H1 (cell line): ENCODE results near the gene PHETA1. TPM values are rescaled to one million over a fixed set of nuclear protein-coding genes. Genes with fewer than 3 reads are reported as not detected.

Experiments
- ATF2 ChIP-seq: IDR thresholded peaks from 2 replicates; pipeline ENCODE4 v1.6.1; 2012; ENCODE audit warnings: low read length, inconsistent platforms
- BRCA1 ChIP-seq: IDR thresholded peaks from 2 replicates; pipeline ENCODE4 v1.6.1; 2012; ENCODE audit warnings: low read depth, low read length, improper control_type of control experiment
- GTF2F1 ChIP-seq: IDR thresholded peaks from 2 replicates; pipeline ENCODE4 v1.6.1; 2012; ENCODE audit warnings: low read depth, low read length, improper control_type of control experiment, borderline replicate concordance
- JUND ChIP-seq: IDR thresholded peaks from 2 replicates; pipeline ENCODE4 v1.6.1; 2011; ENCODE audit warnings: mild to moderate bottlenecking, improper control_type of control experiment, low read length
- POLR2A ChIP-seq, 2 experiments: IDR thresholded peaks; 1 replicate in 1 of 2; 2 replicates in 1 of 2; pipeline ENCODE4 v1.6.1; 2011; ENCODE audit warnings: low read depth in 2 of 2, low read length in 2 of 2, mild to moderate bottlenecking in 2 of 2; ENCODE audit errors: control extremely low read depth in 1 of 2
- TBP ChIP-seq: IDR thresholded peaks from 2 replicates; pipeline ENCODE4 v1.6.1; 2011; ENCODE audit warnings: low read depth, low read length, improper control_type of control experiment
- polyA plus RNA-seq, 7 experiments: library from polyadenylated mRNA; depleted of rRNA in 3 of 7; stranded (reverse) in 5 of 7; unstranded in 2 of 7; fragments of >200 nt in 5 of 7; fragments of 200-250 nt in 2 of 7; gene quantifications; 1 replicate in 5 of 7; 2 replicates in 1 of 7; 4 replicates in 1 of 7; pipeline versions ENCODE4 v1.2.1 to v1.2.3, GENCODE V29; 2011 to 2013; ENCODE audit warnings: missing spikeins in 2 of 7, mixed read lengths in 2 of 7
- total RNA-seq: library from RNA; stranded (reverse); fragmentation: NEBNext Ultra II Directional; extraction: Animal tissue kit (Norgen Biotek cat#: 25700); gene quantifications from 2 replicates; pipeline ENCODE4 v1.2.1, GENCODE V29; 2021

The PHETA1 gene
- total and polyA plus RNA-seq, 2 of the 8 experiments (the other 6 are each of a cell fraction or from before 2014, with no cell fraction given) = 5.2 to 12.3 TPM

GRCh38 chr12:111343181-111343580 is 25.7 kb downstream of the PHETA1 start (continued):
- TF ChIP-seq TBP (no peak), JUND (no peak), POLR2A (IDR thresholded peaks at IDR 0.05; ENCODE audit: control extremely low read depth in 1 of 2, low read depth in 2 of 2, low read length in 2 of 2) (no peak), ATF2 (no peak), BRCA1 (no peak), GTF2F1 (no peak)
